ENCODE data around the gene ATP1A3. TPM values are rescaled to one million over a fixed set of nuclear protein-coding genes. Genes with fewer than 3 reads are reported as not detected.
"Not testable (repeated sequence)": the region's sequence is repeated elsewhere in the genome, so short reads cannot be mapped to it uniquely, and the experiment has no call there.

Gene ATP1A3
- total RNA-seq, 1 donor from 2014 or later: not detected

DNA sequence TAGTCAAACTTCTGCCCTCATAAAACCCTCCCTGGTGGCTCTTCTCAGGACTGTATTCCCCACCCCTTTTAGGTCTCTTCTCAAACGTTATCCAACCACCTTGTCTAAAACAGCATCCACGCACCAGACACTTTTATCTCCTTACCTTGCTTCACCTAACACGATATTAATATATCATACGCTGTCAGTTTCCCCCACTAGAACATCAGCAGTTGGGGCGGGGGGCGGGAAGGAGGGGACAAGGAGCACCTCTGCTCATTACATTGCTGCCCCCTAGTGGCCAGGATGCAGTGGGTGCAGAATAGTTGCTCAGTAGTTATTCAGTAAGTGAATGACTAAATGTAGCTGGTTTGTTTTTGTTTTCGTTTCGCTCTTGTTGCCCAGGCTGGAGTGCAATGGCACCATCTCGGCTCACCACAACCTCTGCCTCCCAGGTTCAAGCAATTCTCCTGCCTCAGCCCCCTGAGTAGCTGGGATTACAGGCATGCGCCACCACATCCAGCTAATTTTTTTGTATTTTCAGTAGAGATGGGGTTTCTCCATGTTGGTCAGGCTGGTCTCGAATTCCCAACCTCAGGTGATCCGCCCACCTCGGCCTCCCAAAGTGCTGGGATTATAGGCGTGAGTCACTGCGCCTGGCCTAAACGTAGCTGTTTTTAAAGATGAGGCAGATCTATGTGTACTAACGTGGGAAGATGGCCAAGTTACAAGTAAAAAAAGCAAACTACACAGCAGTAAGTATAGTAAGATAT, 40.8 kb upstream of the ATP1A3 start:
- DNase-seq (ENCODE audit: low read depth): peak; percentile 39
- TF ChIP-seq, protein P1, sequence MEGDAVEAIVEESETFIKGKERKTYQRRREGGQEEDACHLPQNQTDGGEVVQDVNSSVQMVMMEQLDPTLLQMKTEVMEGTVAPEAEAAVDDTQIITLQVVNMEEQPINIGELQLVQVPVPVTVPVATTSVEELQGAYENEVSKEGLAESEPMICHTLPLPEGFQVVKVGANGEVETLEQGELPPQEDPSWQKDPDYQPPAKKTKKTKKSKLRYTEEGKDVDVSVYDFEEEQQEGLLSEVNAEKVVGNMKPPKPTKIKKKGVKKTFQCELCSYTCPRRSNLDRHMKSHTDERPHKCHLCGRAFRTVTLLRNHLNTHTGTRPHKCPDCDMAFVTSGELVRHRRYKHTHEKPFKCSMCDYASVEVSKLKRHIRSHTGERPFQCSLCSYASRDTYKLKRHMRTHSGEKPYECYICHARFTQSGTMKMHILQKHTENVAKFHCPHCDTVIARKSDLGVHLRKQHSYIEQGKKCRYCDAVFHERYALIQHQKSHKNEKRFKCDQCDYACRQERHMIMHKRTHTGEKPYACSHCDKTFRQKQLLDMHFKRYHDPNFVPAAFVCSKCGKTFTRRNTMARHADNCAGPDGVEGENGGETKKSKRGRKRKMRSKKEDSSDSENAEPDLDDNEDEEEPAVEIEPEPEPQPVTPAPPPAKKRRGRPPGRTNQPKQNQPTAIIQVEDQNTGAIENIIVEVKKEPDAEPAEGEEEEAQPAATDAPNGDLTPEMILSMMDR (IDR thresholded peaks at IDR 0.05; ENCODE audit: insufficient read depth, low read length, poor library complexity, severe bottlenecking): peak; percentile 84
- H3K4me3 ChIP-seq (ENCODE audit: low read depth, low read length); H3K27me3 ChIP-seq (ENCODE audit: control insufficient read depth, insufficient read depth, low read length); H3K36me3 ChIP-seq (ENCODE audit: control insufficient read depth, insufficient read depth, low read length): not testable (repeated sequence)

DNA sequence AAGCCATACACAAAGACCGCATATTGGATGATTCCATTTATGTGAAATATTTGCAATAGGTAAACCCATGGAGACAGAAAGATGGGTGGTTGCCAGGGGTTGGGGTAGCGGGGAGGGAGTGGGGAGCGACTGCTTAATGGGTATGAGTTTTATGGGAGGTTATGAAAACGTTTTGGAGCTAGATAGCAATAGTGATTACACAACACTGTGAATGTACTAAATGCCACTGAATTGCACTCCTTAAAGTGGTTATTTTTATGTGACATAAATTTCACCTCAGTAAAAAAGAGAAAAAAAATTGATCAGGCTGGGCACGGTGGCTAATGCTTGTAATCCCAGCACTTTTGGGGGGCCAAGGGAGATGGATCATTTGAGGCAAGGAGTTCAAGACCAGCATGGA, 39.4 kb upstream of the ATP1A3 start:
- DNase-seq (ENCODE audit: low read depth): no peak
- Histone ChIP-seq H3K27me3 (ENCODE audit: control insufficient read depth, insufficient read depth, low read length) (no peaks in the 10 kb centered on the region), H3K4me3 (ENCODE audit: low read depth, low read length) (no peak overlapping the region), H3K36me3 (ENCODE audit: control insufficient read depth, insufficient read depth, low read length) (peaks cover 1% of the 10 kb centered on the region)
- TF ChIP-seq, protein P1 (IDR thresholded peaks at IDR 0.05; ENCODE audit: insufficient read depth, low read length, poor library complexity, severe bottlenecking): no peak

GRCh38 chr19:42032431-42032830, 38.4 kb upstream of the ATP1A3 start:
- Histone ChIP-seq H3K4me3 (ENCODE audit: low read depth, low read length) (no peak overlapping the region), H3K27me3 (ENCODE audit: control insufficient read depth, insufficient read depth, low read length) (no peaks in the 10 kb centered on the region), H3K36me3 (ENCODE audit: control insufficient read depth, insufficient read depth, low read length) (peaks cover 1% of the 10 kb centered on the region)
- TF ChIP-seq, protein P1 (IDR thresholded peaks at IDR 0.05; ENCODE audit: insufficient read depth, low read length, poor library complexity, severe bottlenecking): no peak
- peak; percentile 41 for DNase-seq (ENCODE audit: low read depth)

GRCh38 chr19:42030645-42031440, 36.8 kb upstream of the ATP1A3 start:
- TF ChIP-seq, protein P1 (IDR thresholded peaks at IDR 0.05; ENCODE audit: insufficient read depth, low read length, poor library complexity, severe bottlenecking): no peak
- no peak overlapping the region for H3K4me3 ChIP-seq (ENCODE audit: low read depth, low read length)
- H3K36me3 ChIP-seq (ENCODE audit: control insufficient read depth, insufficient read depth, low read length): peaks cover 1% of the 10 kb centered on the region
- H3K27me3 ChIP-seq (ENCODE audit: control insufficient read depth, insufficient read depth, low read length): no peaks in the 10 kb centered on the region
- DNase-seq (ENCODE audit: low read depth): no peak

DNA sequence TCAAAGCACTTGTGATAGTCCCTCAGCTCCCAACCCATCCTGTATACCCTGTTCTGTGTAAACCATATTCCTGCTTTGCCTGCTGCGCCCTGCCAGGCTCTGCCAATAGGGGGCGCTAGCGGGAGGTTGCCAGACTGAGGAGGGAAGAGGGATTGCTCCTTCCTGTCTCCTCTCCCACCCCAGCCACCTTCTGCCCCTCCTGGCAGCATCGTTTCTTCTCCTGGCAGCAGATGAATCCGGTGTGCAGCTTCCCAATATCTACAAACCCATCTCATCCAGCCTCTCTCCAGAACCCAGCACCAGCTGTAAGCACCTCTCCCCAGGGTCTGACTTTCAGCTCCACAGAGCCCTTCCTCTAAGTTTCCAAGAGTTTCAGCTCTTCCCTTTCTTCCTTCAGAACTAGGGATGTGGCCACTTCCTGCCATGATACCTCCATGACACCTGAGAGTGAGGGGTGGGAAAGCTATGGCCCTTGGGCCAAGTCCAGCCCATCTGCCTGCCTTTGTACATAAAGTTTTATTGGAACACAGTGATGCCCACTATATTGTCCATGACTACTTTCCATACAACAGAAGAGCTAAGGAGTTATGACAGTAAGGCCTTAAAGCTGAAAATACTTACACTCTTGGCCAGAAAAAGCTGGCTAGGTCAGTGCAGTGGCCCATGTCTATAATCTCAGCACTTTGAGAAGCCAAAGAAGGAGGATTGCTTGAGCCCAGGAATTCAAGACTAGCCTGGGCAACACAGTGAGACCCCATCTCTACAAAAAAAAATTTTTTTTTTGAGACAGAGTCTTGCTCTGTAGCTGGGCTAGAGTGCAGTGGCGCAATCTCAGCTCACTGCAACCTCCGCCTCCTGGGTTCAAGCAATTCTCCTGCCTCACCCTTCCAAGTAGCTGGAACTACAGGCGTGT, 34.5 kb upstream of the ATP1A3 start:
- TF ChIP-seq, protein P1 (IDR thresholded peaks at IDR 0.05; ENCODE audit: insufficient read depth, low read length, poor library complexity, severe bottlenecking): peak; percentile 67
- no peak for DNase-seq (ENCODE audit: low read depth)
- Histone ChIP-seq H3K36me3 (ENCODE audit: control insufficient read depth, insufficient read depth, low read length) (peaks cover 1% of the 10 kb centered on the region), H3K4me3 (ENCODE audit: low read depth, low read length) (no peak overlapping the region), H3K27me3 (ENCODE audit: control insufficient read depth, insufficient read depth, low read length) (no peaks in the 10 kb centered on the region)

Measured in kidney epithelial cell (primary cell).